IMR-90 (cell line): ENCODE results near the gene SLC7A4. TPM values are rescaled to one million over a fixed set of nuclear protein-coding genes. Genes with fewer than 3 reads are reported as not detected.

Experiments used
- ATAC-seq: fragments of 200-7000 bp; cut with Tn5 transposase; 2 replicates; pipeline ENCODE4 v1.9.1; 2020; ENCODE audit warnings: low read depth, mild to moderate bottlenecking, moderate library complexity
- BruUV-seq: library from RNA; stranded (reverse); fragments of 400-500 nt; replicated peaks from 2 replicates; lab custom pipeline; 2021; lab: Mats Ljungman, UMichigan
- CTCF ChIA-PET: fragments of 300-600 bp; formaldehyde crosslinking; extraction: SDS; loops from one replicate; lab custom pipeline; 2021; ENCODE audit warnings: antibody characterized with exemption; lab: Yijun Ruan, JAX
- POLR2A ChIA-PET: fragments of 300-600 bp; sonication (Branson Sonifier 250); formaldehyde crosslinking; loops from one replicate; lab custom pipeline; 2022; ENCODE audit warnings: antibody characterized with exemption; ENCODE audit not compliant: unreplicated experiment; lab: Charles Lee
- DNase-seq: peaks from one replicate; pipeline ENCODE4 v3.0.0; 2013
- H2AFZ ChIP-seq: replicated peaks from 2 replicates; pipeline ENCODE3; 2013; ENCODE audit warnings: low read length, mild to moderate bottlenecking; ENCODE audit not compliant: poor library complexity
- H2AK5ac ChIP-seq: 2 replicates; pipeline ENCODE4 v1.6.1; 2013; ENCODE audit warnings: low read depth, low read length, inconsistent platforms
- H2AK9ac ChIP-seq: replicated peaks from 2 replicates; pipeline ENCODE3; 2013; ENCODE audit warnings: mild to moderate bottlenecking, low read depth, low read length, moderate library complexity; ENCODE audit not compliant: poor library complexity
- H2BK120ac ChIP-seq: 2 replicates; pipeline ENCODE4 v1.6.1; 2013; ENCODE audit warnings: low read depth, low read length, inconsistent platforms
- H2BK15ac ChIP-seq: 3 replicates; pipeline ENCODE4 v1.6.1; 2013; ENCODE audit warnings: low read depth, low read length, inconsistent platforms
- H2BK20ac ChIP-seq: 2 replicates; pipeline ENCODE4 v1.6.1; 2013; ENCODE audit warnings: low read depth, mild to moderate bottlenecking, inconsistent platforms, low read length, moderate library complexity
- H2BK5ac ChIP-seq: 2 replicates; pipeline ENCODE4 v1.6.1; 2013; ENCODE audit warnings: mild to moderate bottlenecking, low read depth, low read length, inconsistent platforms; ENCODE audit not compliant: poor library complexity, severe bottlenecking
- H3K14ac ChIP-seq: replicated peaks from 2 replicates; pipeline ENCODE4 v1.6.1; 2013; ENCODE audit warnings: low read depth, low read length, inconsistent platforms
- H3K18ac ChIP-seq: 2 replicates; pipeline ENCODE4 v1.6.1; 2013; ENCODE audit warnings: low read depth, low read length, control low read depth
- H3K23ac ChIP-seq: 2 replicates; pipeline ENCODE4 v1.6.1; 2013; ENCODE audit warnings: low read depth, low read length, inconsistent platforms
- H3K27ac ChIP-seq: 2 replicates; pipeline ENCODE4 v1.5.1; 2013; ENCODE audit warnings: mild to moderate bottlenecking, control low read depth, low read length; ENCODE audit not compliant: insufficient read depth
- H3K27me3 ChIP-seq: 2 replicates; pipeline ENCODE4 v1.6.1; 2013; ENCODE audit warnings: low read length; ENCODE audit not compliant: control insufficient read depth, insufficient read depth
- H3K36me3 ChIP-seq: 2 replicates; pipeline ENCODE4 v1.6.1; 2013; ENCODE audit warnings: low read length, mixed read lengths; ENCODE audit not compliant: control insufficient read depth, insufficient read depth
- H3K4ac ChIP-seq: 2 replicates; pipeline ENCODE4 v1.6.1; 2013; ENCODE audit warnings: low read depth, low read length, inconsistent platforms
- H3K4me1 ChIP-seq: 2 replicates; pipeline ENCODE4 v1.6.1; 2013; ENCODE audit warnings: low read length, mixed read lengths; ENCODE audit not compliant: control insufficient read depth, insufficient read depth
- H3K4me2 ChIP-seq: 2 replicates; pipeline ENCODE4 v1.6.1; 2013; ENCODE audit warnings: low read depth, mild to moderate bottlenecking, control low read depth, low read length, moderate library complexity
- H3K4me3 ChIP-seq: 2 replicates; pipeline ENCODE4 v1.5.1; 2013; ENCODE audit warnings: low read depth, mild to moderate bottlenecking, control low read depth, low read length, moderate library complexity; ENCODE audit not compliant: insufficient read depth
- H3K56ac ChIP-seq: 2 replicates; pipeline ENCODE4 v1.6.1; 2013; ENCODE audit warnings: low read length, inconsistent platforms; ENCODE audit not compliant: insufficient read depth; ENCODE audit errors: extremely low read depth
- H3K79me1 ChIP-seq, 2 experiments: 2 replicates each; pipeline ENCODE4 v1.6.1; 2013; ENCODE audit warnings: low read length in 2 of 2, inconsistent platforms in 1 of 2, low read depth in 1 of 2
- H3K9ac ChIP-seq: 2 replicates; pipeline ENCODE4 v1.6.1; 2013; ENCODE audit warnings: low read depth, low read length, control low read depth
- H3K9me1 ChIP-seq: 2 replicates; pipeline ENCODE4 v1.6.1; 2013; ENCODE audit warnings: low read length, inconsistent platforms; ENCODE audit not compliant: insufficient read depth
- H3K9me3 ChIP-seq: 2 replicates; pipeline ENCODE4 v1.6.1; 2013; ENCODE audit warnings: low read length; ENCODE audit not compliant: control insufficient read depth, insufficient read depth
- H4K20me1 ChIP-seq: 2 replicates; pipeline ENCODE4 v1.6.1; 2013; ENCODE audit warnings: low read length, inconsistent platforms; ENCODE audit not compliant: insufficient read depth
- H4K5ac ChIP-seq: 2 replicates; pipeline ENCODE4 v1.6.1; 2013; ENCODE audit warnings: mild to moderate bottlenecking, low read depth, low read length, control low read depth
- H4K8ac ChIP-seq, 2 experiments: 2 replicates each; pipeline ENCODE4 v1.6.1; 2013; ENCODE audit warnings: low read depth in 2 of 2, low read length in 2 of 2, control low read depth in 1 of 2, inconsistent platforms in 1 of 2
- H4K91ac ChIP-seq: 2 replicates; pipeline ENCODE4 v1.6.1; 2013; ENCODE audit warnings: low read depth, low read length, inconsistent platforms; ENCODE audit not compliant: insufficient read depth
- CHD1 ChIP-seq: IDR thresholded peaks from 2 replicates; pipeline ENCODE4 v1.6.1; 2012; ENCODE audit warnings: low read depth, low read length, improper control_type of control experiment
- WGBS, 2 experiments: methylation state at CpG; one replicate each; pipeline versions ENCODE4 v1.1.5 to v1.1.7; 2013; ENCODE audit warnings: missing lambda C conversion rate in 2 of 2; ENCODE audit not compliant: insufficient read length in 1 of 2; ENCODE audit errors: extremely low coverage in 2 of 2; 5-methylcytosine and 5-hydroxymethylcytosine counted together
- dilution Hi-C: fragments of 300-500 bp; cut with HindIII; formaldehyde crosslinking; loops from one replicate; pipeline ENCODE4 v1.14.3; 2018; ENCODE audit warnings: low sequenced_read_pairs; ENCODE audit not compliant: unreplicated experiment
- in situ Hi-C: fragments of 300-500 bp; cut with MboI; formaldehyde crosslinking; loops from 3 replicates; pipeline ENCODE4 v1.14.3; 2019; ENCODE audit warnings: low sequenced_read_pairs, inconsistent platforms, mixed read lengths
- intact Hi-C: fragments of 100-400 bp; cut with micrococcal nuclease; formaldehyde crosslinking; loops from 2 replicates; pipeline ENCODE4 v1.10.0; 2022
- polyA plus RNA-seq, 3 experiments: library from polyadenylated mRNA; depleted of rRNA; stranded (reverse); fragments of >200 nt; gene quantifications; 2 replicates each; pipeline ENCODE4 v1.2.3, GENCODE V29; 2012; ENCODE audit warnings: low replicate concordance in 1 of 3
- total RNA-seq: library from RNA; depleted of rRNA; stranded (reverse); fragments of >200 nt; gene quantifications from 2 replicates; pipeline ENCODE4 v1.2.3, GENCODE V29; 2012

Gene SLC7A4
- total and polyA plus RNA-seq, 2 of the 4 experiments (the other 2 are of a cell fraction) = 0.03 TPM; not detected in 1

DNA sequence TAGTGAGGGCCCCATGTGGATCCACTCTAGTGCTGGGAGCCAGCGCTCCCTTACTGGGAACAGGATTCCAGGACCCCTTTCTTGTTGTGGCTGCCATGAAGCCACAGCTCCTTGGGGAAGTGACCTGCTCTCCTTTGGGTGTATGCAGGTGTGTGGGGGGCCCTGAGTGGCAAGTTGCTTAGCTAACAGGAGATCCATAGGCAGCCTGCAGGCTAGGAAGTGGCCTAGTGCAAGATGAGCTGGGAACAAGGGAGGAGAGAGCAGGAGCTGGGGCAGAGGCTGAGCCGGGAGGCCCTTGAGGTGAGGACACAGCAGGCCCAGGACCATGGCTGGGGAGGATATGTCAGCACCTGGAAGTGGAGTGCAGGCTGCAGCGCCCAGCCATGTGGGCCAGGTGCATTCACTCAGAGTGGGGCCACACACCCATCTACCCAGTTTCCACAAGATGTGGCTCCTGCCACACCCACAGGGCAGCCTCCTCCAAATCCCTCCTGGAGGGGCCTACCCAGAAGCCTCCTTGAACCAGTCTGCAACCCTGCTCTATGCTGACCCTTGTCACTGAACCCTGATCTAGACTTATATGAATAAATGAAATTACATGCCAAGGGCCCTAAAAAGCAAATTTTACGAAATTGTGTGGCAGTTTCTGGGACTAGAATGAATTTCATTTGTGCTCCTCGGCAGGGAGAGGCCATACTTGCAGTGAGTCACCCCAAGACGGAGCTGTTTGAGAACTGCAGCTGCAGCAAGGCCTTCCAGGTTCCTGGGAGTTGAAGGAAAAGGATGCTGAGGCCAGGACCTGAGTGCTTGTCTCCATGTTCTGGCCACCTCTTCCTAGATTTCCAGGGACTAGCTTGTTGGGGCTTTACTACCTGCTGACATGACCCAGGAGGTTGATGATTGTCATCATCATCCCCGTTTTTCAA, 33.7 kb downstream of the SLC7A4 start:
- ATAC-seq = no peak
- peak; percentile 29 for DNase-seq
- H3K9ac ChIP-seq = no peak overlapping the region
- H2BK5ac ChIP-seq = no peak overlapping the region
- no peak overlapping the region for H3K23ac ChIP-seq
- H2AK5ac ChIP-seq = no peak overlapping the region
- peaks cover 9% of the 10 kb centered on the region; the same call in 1 of the 2 replicates for H4K20me1 ChIP-seq
- no peaks in the 10 kb centered on the region for H3K9me3 ChIP-seq
- no peak overlapping the region for H3K14ac ChIP-seq
- no peak overlapping the region for H3K56ac ChIP-seq
- H3K9me1 ChIP-seq = peaks cover 10% of the 10 kb centered on the region; the same call in 1 of the 2 replicates
- 82% methylated on average over 3 of the region's 7 CpGs; no CpG with 5 or more reads in 1 of the 2 experiments for WGBS, 2 experiments
- H3K27me3 ChIP-seq = no peaks in the 10 kb centered on the region
- 0 out of 4 replicates have a peak overlapping the region, but pooled peaks of 1 of the 2 experiments have one; percentile 24 for H4K8ac ChIP-seq
- H3K36me3 ChIP-seq = peaks cover 41% of the 10 kb centered on the region
- no peak overlapping the region for H3K4ac ChIP-seq
- H3K4me2 ChIP-seq = no peak overlapping the region
- no peak overlapping the region for H2BK15ac ChIP-seq
- H3K4me3 ChIP-seq = no peak overlapping the region
- no peak overlapping the region for H4K91ac ChIP-seq
- in situ Hi-C loops (no loop called here), intact Hi-C loops (no loop called here), dilution Hi-C loops (no loop called here)
- peaks cover 14% of the 10 kb centered on the region for H3K4me1 ChIP-seq
- BruUV-seq = no TSS peak
- no peak overlapping the region for H4K5ac ChIP-seq
- no peak overlapping the region for H2AK9ac ChIP-seq
- peaks cover 16 to 45% of the 10 kb centered on the region in 2 experiments for H3K79me1 ChIP-seq
- H2BK20ac ChIP-seq = no peak overlapping the region
- POLR2A ChIA-PET = no interaction called here
- TF ChIP-seq CHD1 = no peak
- H3K27ac ChIP-seq = no peak overlapping the region
- H2AFZ ChIP-seq = no peak overlapping the region
- H3K18ac ChIP-seq = no peak overlapping the region
- no peak overlapping the region for H2BK120ac ChIP-seq
- CTCF ChIA-PET = interaction anchor here (0.9 kb wide), 1 partner anchor 16 kb away, joined by 3 read pairs; the partner anchor contains the start of gene LZTR1
